ENCODE data around the gene PIM3. TPM values are rescaled to one million over a fixed set of nuclear protein-coding genes. Genes with fewer than 3 reads are reported as not detected.

PIM3 gene
- total and polyA plus RNA-seq, 2 of the 8 experiments (the other 6 are each of a cell fraction or from before 2014, with no cell fraction given) = 22.6 to 30.0 TPM

DNA sequence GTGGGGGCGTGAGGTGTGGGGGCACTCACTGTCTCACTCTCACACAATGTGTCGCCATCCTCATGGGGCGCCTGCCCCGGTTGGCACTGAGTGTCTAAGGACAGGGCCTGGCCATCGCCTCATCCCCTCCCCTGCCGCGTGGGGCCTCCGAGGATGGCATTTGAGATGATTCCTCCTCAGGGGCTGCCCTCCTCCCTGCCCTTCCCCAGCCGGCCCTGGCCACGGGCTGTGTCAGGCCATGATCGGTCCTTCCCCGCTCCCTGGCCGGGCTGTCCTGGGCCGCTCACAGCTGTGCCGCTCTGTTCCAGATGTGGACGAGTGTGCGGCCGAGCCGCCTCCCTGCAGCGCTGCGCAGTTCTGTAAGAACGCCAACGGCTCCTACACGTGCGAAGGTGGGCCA is 37.6 kb upstream of the PIM3 start (continued):
- TF ChIP-seq GABPA (IDR thresholded peaks at IDR 0.05; ENCODE audit: borderline replicate concordance, insufficient read depth, low read length) = no peak
- TF ChIP-seq CREB1 (IDR thresholded peaks at IDR 0.05) = no peak

Measured in H1 (cell line).